BLaER1 (cell line): ENCODE results near the gene SRP68.
A peak's percentile ranks its signal among the peaks of the same experiment; 100 is the strongest.

Experiments used
- H3K27ac ChIP-seq: shearing (Covaris generic); formaldehyde crosslinking; 2 replicates; pipeline ENCODE4 v1.8.1; 2022
- H3K27me3 ChIP-seq: shearing (Covaris generic); formaldehyde crosslinking; 2 replicates; pipeline ENCODE4 v1.8.1; 2022
- H3K36me3 ChIP-seq: shearing (Covaris generic); formaldehyde crosslinking; 2 replicates; pipeline ENCODE4 v1.8.1; 2022
- H3K4me1 ChIP-seq: shearing (Covaris generic); formaldehyde crosslinking; 2 replicates; pipeline ENCODE4 v1.8.1; 2022
- H3K4me2 ChIP-seq: shearing (Covaris generic); formaldehyde crosslinking; 2 replicates; pipeline ENCODE4 v1.8.1; 2022
- H3K4me3 ChIP-seq: shearing (Covaris generic); formaldehyde crosslinking; 2 replicates; pipeline ENCODE4 v1.8.1; 2022
- H3K9ac ChIP-seq: shearing (Covaris generic); formaldehyde crosslinking; 2 replicates; pipeline ENCODE4 v1.8.1; 2022
- H3K9me3 ChIP-seq: shearing (Covaris generic); formaldehyde crosslinking; 2 replicates; pipeline ENCODE4 v1.8.1; 2022
- H4K20me1 ChIP-seq: shearing (Covaris generic); formaldehyde crosslinking; 2 replicates; pipeline ENCODE4 v1.8.1; 2022
- Cebpa-rat ChIP-seq: shearing (Covaris generic); IDR thresholded peaks from 2 replicates; pipeline ENCODE4 v1.8.1; 2022

SRP68 gene

DNA sequence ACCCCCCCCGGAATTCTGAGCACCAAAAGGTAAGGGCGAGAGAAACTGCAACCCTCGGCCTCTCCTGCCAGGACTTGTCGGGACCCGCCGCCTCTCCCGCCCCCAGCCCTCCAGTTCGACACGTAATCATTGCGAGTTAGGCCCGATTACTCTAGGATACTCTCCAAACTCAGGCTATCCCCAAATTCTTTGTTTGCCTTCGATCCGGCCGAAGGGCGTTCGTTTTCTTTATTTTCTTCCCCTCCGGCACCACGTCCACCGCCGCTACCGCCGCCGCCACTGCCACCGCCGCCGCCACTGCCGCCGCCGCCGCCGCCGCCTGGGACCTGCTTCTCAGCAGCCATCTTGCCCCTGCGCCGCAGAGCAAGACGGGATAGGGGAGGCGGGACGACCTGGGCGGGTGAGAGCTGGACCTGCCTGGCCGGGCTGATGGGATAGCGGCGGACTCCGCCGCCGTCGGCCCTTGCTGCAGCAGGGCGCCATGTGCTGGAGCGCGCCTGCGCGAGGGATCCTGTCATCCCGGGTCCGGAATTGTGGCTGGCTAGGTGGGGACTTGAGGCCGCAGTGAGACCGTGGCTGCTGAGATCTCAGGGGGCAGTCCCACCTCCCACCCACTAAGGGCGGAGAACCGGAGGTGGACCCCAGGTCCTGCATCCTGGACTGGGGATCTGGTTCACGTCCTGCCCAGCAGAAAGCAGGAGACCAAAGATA lies at the start of gene SRP68:
Gene SRP68 (minus strand): TSS at position 370 of the 711 bp plus-strand sequence. CDS start 26 bp downstream, at position 344.
- peaks cover 41% of the 10 kb centered on the region for H3K27me3 ChIP-seq
- H3K4me1 ChIP-seq: peaks cover 50% of the 10 kb centered on the region
- peaks cover 33% of the 10 kb centered on the region for H3K36me3 ChIP-seq
- TF ChIP-seq Cebpa-rat: no peak
- H3K27ac ChIP-seq: peak within 1 kb of the TSS; percentile 90
- H3K4me2 ChIP-seq: peak within 1 kb of the TSS; percentile 83
- peak within 1 kb of the TSS; percentile 96 for H3K9ac ChIP-seq
- peaks cover 70% of the 10 kb centered on the region for H4K20me1 ChIP-seq
- H3K9me3 ChIP-seq: no peaks in the 10 kb centered on the region
- peak within 1 kb of the TSS; percentile 97 for H3K4me3 ChIP-seq

DNA sequence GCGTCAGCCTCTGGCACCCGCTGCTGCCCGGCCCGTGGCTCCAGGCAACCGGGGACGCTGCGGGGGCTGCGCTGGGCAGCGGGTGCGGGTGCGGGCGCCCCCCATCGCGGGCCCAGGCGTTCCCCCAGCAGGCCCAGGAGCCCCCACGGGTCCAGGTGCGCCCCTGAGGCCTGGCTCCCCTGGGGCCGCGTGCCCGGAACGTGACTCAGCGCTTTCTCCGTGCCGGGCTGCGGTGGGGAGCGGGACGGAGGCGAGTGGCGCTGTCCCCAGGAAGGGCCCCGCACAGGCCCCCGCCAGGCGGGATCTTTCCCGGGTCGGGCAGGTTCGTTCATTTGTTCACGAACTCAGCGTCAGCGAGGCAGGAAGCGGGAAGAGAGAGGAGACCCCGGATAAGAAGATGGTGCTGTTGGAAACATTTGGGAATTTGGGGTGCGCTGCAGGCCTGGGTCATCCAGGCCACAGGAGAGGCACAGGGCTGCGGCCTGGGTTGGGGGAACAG lies 49.7 kb upstream of the SRP68 start:
- peak overlapping the region; percentile 74 for H3K9ac ChIP-seq
- H3K27me3 ChIP-seq: no peaks in the 10 kb centered on the region
- H3K36me3 ChIP-seq: no peaks in the 10 kb centered on the region
- peaks cover 51% of the 10 kb centered on the region for H3K4me1 ChIP-seq
- peak overlapping the region; percentile 98 for H3K4me2 ChIP-seq
- no peaks in the 10 kb centered on the region for H3K9me3 ChIP-seq
- H3K27ac ChIP-seq: peak overlapping the region; percentile 87
- no peaks in the 10 kb centered on the region for H4K20me1 ChIP-seq
- peak overlapping the region; percentile 65 for H3K4me3 ChIP-seq
- no peak for TF ChIP-seq Cebpa-rat

DNA sequence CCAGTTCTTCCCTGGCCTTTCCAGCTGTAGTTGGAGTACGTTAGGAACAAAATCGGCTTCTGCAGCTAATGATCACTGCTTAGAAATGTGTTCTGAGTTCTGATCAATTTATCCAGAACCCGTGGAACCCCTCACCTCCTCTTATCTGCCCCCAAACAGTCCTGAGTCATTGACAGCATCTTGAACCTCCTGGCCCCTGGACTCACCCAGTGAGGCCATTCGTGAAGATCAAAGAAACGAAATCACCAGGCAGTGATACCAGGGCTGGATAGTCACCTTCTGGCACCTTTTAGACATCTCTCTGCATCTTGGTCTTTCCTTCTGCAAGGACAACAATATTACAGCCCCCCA lies 48.3 kb upstream of the SRP68 start:
- no peak overlapping the region for H3K9ac ChIP-seq
- H3K27me3 ChIP-seq: no peaks in the 10 kb centered on the region
- peaks cover 47% of the 10 kb centered on the region for H3K4me1 ChIP-seq
- no peak for TF ChIP-seq Cebpa-rat
- H4K20me1 ChIP-seq: no peaks in the 10 kb centered on the region
- no peak overlapping the region for H3K4me3 ChIP-seq
- no peak overlapping the region for H3K27ac ChIP-seq
- H3K9me3 ChIP-seq: no peaks in the 10 kb centered on the region
- peak overlapping the region; percentile 98 for H3K4me2 ChIP-seq
- H3K36me3 ChIP-seq: no peaks in the 10 kb centered on the region

DNA sequence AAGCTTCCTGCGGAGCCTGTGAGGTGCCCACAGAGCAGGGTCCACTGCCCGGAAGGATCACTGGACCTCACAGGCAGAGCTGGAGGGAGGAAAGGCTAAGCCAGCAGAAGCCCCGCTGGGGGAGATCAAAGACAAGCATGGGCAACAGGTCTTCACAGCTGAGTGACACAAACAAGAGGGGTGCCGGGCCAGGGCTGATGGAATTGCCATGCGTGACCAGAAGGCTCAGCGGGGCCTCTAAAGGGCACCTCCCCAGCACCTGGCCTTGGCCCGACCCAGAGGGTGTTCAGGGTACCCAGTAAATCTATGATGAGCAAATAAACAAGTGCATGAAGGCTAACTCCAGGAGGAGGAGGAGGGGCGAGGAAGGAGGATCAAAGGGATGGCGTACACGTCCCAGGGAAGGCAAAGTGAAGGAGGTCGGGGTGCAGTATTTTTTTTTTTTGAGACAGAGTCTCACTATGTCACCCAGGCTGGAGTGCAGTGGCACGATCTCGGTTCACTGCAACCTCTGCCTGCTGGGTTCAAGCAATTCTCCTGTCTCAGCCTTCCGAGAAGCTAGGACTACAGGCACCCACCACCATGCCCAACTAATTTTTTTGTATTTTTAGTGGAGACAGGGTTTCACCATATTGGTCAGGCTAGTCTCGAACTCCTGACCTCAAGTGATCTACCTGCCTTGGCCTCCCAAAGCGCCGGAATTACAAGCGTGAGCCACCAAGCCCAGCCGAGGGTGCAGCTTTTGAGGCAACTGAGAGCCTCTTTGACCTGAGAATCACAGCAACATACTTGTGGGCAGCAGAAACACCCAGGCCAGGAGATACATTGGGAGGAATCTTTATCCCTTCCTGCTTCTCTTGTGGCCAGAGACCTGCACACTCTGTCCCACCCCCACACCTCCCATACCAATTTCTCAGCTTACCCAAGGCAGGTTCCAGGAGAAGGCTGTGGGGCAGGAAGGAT lies 47.4 kb upstream of the SRP68 start:
- TF ChIP-seq Cebpa-rat: no peak
- H3K4me1 ChIP-seq: peaks cover 47% of the 10 kb centered on the region
- peak overlapping the region; percentile 98 for H3K4me2 ChIP-seq

DNA sequence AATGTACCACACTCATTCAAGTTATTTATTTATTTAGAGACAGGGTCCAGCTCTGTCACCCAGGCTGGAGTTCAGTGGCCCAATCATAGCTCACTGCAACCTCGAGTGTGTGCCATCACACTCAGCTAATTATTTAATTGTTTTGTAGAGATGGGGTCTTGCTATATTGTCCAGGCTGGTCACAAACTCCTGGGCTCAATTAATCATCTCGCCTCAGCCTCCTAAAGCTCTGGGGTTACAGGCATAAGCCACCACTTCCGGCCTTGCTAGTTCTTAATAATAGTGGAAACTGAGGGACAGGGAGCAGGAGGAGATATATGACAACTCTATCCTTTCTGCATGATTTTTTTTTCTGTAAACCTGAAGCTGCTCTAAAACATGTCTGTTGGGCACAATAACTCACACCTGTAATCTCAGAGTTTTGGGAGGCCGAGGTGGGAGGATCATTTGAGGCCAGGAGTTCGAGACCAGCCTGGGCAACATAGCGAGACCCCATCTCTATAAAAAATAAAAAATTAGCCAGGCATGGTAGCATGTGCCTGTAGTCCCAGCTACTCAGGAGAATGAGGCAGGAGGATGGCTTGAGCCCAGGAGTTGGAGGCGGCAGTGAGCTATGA lies 42.9 kb upstream of the SRP68 start:
- H3K9ac ChIP-seq: no peak overlapping the region
- no peak overlapping the region for H3K4me2 ChIP-seq
- H3K9me3 ChIP-seq: peaks cover 6% of the 10 kb centered on the region; the same call in 1 of the 2 replicates
- H3K4me3 ChIP-seq: no peak overlapping the region
- H3K27ac ChIP-seq: no peak overlapping the region
- H4K20me1 ChIP-seq: no peaks in the 10 kb centered on the region
- H3K36me3 ChIP-seq: no peaks in the 10 kb centered on the region
- H3K27me3 ChIP-seq: no peaks in the 10 kb centered on the region
- peaks cover 12% of the 10 kb centered on the region for H3K4me1 ChIP-seq
- no peak for TF ChIP-seq Cebpa-rat

More for the DNA sequence above, 47.4 kb upstream of the SRP68 start:
- H3K9ac ChIP-seq: no peak overlapping the region
- no peak overlapping the region for H3K27ac ChIP-seq
- H3K27me3 ChIP-seq: no peaks in the 10 kb centered on the region
- no peaks in the 10 kb centered on the region for H4K20me1 ChIP-seq
- no peaks in the 10 kb centered on the region for H3K36me3 ChIP-seq
- H3K4me3 ChIP-seq: no peak overlapping the region
- no peaks in the 10 kb centered on the region for H3K9me3 ChIP-seq

DNA sequence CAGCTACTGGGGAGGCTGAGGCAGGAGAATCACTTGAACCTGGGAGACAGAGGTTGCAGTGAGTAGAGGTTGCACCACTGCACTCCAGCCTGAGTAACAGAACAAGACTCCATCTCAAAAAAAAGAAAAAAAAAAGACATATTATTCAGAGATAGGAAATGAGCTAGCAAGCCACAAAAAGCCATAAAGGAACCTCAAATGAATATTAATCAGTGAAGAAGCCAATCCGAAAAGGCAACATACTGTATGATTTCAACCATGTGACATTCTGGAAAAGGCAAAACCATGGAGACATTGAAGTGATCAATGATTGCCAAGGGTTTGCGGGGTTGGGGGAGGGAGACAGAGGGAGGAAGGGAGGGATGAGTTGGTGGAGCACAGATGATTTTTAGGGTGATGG lies 39.6 kb upstream of the SRP68 start:
- Histone ChIP-seq H3K4me2 (no peak overlapping the region), H3K9ac (no peak overlapping the region), H3K36me3 (no peaks in the 10 kb centered on the region), H4K20me1 (no peaks in the 10 kb centered on the region), H3K27ac (no peak overlapping the region), H3K4me1 (peaks cover under 1% of the 10 kb centered on the region; the same call in 1 of the 2 replicates), H3K4me3 (no peak overlapping the region), H3K9me3 (peaks cover 6% of the 10 kb centered on the region; the same call in 1 of the 2 replicates), H3K27me3 (no peaks in the 10 kb centered on the region)
- TF ChIP-seq Cebpa-rat: no peak

DNA sequence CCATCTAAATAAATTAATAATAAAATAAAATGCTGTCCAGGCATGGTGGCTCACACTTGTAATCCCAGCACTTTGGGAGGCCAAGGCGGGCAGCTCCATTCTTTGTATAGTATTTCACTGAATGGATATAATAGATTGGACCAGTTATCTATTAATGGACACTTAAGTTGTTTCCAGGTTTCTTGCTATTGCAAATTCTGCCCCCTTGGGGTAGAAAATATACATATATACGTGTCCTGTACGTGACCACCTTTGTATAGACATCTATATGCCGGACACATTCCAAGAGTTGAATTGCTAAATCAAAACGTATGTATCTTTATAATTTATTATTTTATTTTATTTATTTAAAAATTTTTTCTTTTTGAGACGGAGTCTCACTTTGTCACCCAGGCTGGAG lies 35.2 kb upstream of the SRP68 start:
- Histone ChIP-seq H3K9me3 (no peaks in the 10 kb centered on the region), H3K4me1 (peaks cover 25% of the 10 kb centered on the region), H3K4me2 (no peak overlapping the region), H3K27ac (no peak overlapping the region), H3K9ac (no peak overlapping the region), H3K27me3 (no peaks in the 10 kb centered on the region), H3K4me3 (no peak overlapping the region), H4K20me1 (no peaks in the 10 kb centered on the region), H3K36me3 (no peaks in the 10 kb centered on the region)
- TF ChIP-seq Cebpa-rat: no peak

DNA sequence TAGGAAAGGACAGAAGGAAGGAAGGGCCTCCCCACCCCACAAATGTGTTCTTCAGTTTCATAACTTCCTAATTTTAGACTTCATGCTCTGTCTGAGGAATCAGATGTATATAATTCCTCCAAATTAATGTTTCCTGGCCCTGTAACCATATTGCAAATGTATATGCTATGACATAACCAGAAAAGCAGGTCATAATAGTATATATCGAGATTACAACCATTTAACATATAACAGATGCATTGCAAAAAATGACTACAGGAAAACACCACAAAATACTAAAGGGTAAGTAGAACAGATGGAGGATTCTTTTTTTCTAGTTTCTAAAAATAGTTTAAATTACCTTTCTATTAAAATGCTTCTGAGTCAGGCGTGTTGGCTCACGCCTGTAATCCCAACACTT lies 34.4 kb upstream of the SRP68 start:
- no peak for TF ChIP-seq Cebpa-rat
- Histone ChIP-seq H3K9me3 (no peaks in the 10 kb centered on the region), H3K4me2 (no peak overlapping the region; the same call in 1 of the 2 replicates), H3K36me3 (peaks cover 2% of the 10 kb centered on the region), H3K9ac (no peak overlapping the region), H3K4me3 (no peak overlapping the region), H3K4me1 (peaks cover 33% of the 10 kb centered on the region), H3K27me3 (no peaks in the 10 kb centered on the region), H4K20me1 (no peaks in the 10 kb centered on the region), H3K27ac (no peak overlapping the region)

DNA sequence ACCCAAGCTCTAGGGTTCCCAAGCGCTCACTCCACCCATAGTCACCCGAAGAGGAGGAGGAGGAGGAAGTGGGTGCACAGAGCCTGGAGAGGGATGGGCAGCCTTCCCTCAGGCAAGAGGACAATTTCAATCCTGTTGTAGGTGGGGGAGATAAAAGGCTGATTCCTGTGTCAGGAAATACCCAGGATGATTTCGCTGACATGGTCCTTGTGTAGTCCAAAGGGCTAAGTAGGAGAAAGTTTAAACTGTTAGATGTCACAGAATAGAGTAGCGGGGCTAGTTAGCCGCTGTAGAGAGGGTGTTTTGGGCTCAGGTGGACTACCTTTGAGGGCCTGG lies 32.5 kb upstream of the SRP68 start:
- no peaks in the 10 kb centered on the region for H3K27me3 ChIP-seq
- peaks cover 21% of the 10 kb centered on the region for H3K36me3 ChIP-seq
- no peak overlapping the region for H3K4me2 ChIP-seq
- no peaks in the 10 kb centered on the region for H4K20me1 ChIP-seq
- H3K27ac ChIP-seq: no peak overlapping the region
- H3K4me1 ChIP-seq: peaks cover 33% of the 10 kb centered on the region
- H3K4me3 ChIP-seq: no peak overlapping the region
- H3K9me3 ChIP-seq: no peaks in the 10 kb centered on the region
- H3K9ac ChIP-seq: no peak overlapping the region
- TF ChIP-seq Cebpa-rat: no peak
